B cell (primary cell): ENCODE measurements around the gene VAV2. TPM values are rescaled to one million over a fixed set of nuclear protein-coding genes. Genes with fewer than 3 reads are reported as not detected.

Experiments
- ATAC-seq: fragments of 200-7000 bp; cut with Tn5 transposase; one replicate; pipeline ENCODE4 v1.10.0; 2021; ENCODE audit warnings: low read depth, mild to moderate bottlenecking, moderate number of reproducible peaks, moderate library complexity
- CTCF ChIA-PET: fragments of 350-600 bp; sonication (Branson Sonifier 250); formaldehyde crosslinking; loops from one replicate; lab custom pipeline; 2021; ENCODE audit warnings: antibody characterized with exemption, inconsistent platforms; lab: Charles Lee
- POLR2A ChIA-PET: fragments of 350-600 bp; sonication (Branson Sonifier 250); formaldehyde crosslinking; loops from one replicate; lab custom pipeline; 2021; ENCODE audit warnings: antibody characterized with exemption; lab: Charles Lee
- DNase-seq: peaks from one replicate; pipeline ENCODE4 v3.0.0; 2013
- H2AFZ ChIP-seq: 2 replicates; pipeline ENCODE4 v1.6.1; 2012; ENCODE audit warnings: mild to moderate bottlenecking, low read depth, low read length; ENCODE audit not compliant: insufficient read depth, poor library complexity, severe bottlenecking
- H3K27ac ChIP-seq, 2 donors: 1 replicate in 1 of 2; 2 replicates in 1 of 2; pipeline ENCODE4 v1.5.1; 2012 to 2013; ENCODE audit warnings: low read length in 2 of 2, mild to moderate bottlenecking in 2 of 2, moderate library complexity in 1 of 2
- H3K27me3 ChIP-seq, 4 experiments: fragments of 200-600 bp in 1 of 4; sonication (generic) in 1 of 4; replicated peaks in 1 of 4; 1 replicate in 2 of 4; 2 replicates in 2 of 4; pipeline versions ENCODE4 v1.6.1 to v1.7.0; 2013 to 2016; ENCODE audit warnings: low read length in 3 of 4, mild to moderate bottlenecking in 2 of 4, mixed read lengths in 1 of 4, moderate library complexity in 1 of 4; ENCODE audit not compliant: insufficient read depth in 4 of 4, control insufficient read depth in 3 of 4; ENCODE audit errors: control extremely low read depth in 1 of 4
- H3K36me3 ChIP-seq, 2 experiments: replicated peaks in 1 of 2; 1 replicate in 1 of 2; 2 replicates in 1 of 2; pipeline versions ENCODE4 v1.6.1 to v1.7.1; 2013; ENCODE audit warnings: low read length in 1 of 2; ENCODE audit not compliant: insufficient read depth in 2 of 2, control insufficient read depth in 1 of 2; ENCODE audit errors: control extremely low read depth in 1 of 2, extremely low read depth in 1 of 2
- H3K4me1 ChIP-seq, 2 donors: fragments of 200-600 bp in 1 of 2; sonication (generic) in 1 of 2; 1 replicate in 1 of 2; 2 replicates in 1 of 2; pipeline versions ENCODE4 v1.5.1 to v1.6.1; 2013 to 2017; ENCODE audit warnings: low read length in 2 of 2; ENCODE audit not compliant: control insufficient read depth in 2 of 2, insufficient read depth in 2 of 2
- H3K4me2 ChIP-seq: replicated peaks from 2 replicates; pipeline ENCODE3; 2012; ENCODE audit warnings: mild to moderate bottlenecking, low read depth, low read length; ENCODE audit not compliant: poor library complexity, severe bottlenecking
- H3K4me3 ChIP-seq, 5 experiments: fragments of 200-600 bp in 1 of 5; sonication (generic) in 1 of 5; 1 replicate in 3 of 5; 2 replicates in 2 of 5; pipeline versions ENCODE4 v1.5.1 to v1.7.0; 2011 to 2016; ENCODE audit warnings: low read length in 4 of 5, mild to moderate bottlenecking in 4 of 5, low read depth in 2 of 5, control low read depth in 1 of 5, moderate library complexity in 1 of 5; ENCODE audit not compliant: insufficient read depth in 1 of 5; ENCODE audit errors: control extremely low read depth in 1 of 5, extremely low read depth in 1 of 5
- H3K79me2 ChIP-seq: fragments of 200-600 bp; sonication (generic); one replicate; pipeline ENCODE4 v1.6.0; 2016; ENCODE audit warnings: low read length; ENCODE audit not compliant: control insufficient read depth, insufficient read depth
- H3K9ac ChIP-seq: fragments of 200-600 bp; sonication (generic); 2 replicates; pipeline ENCODE4 v1.6.1; 2017; ENCODE audit warnings: mild to moderate bottlenecking, low read length, moderate library complexity
- H3K9me3 ChIP-seq, 3 donors: one replicate each; pipeline versions ENCODE4 v1.6.1 to v1.7.1; 2013; ENCODE audit warnings: low read length in 2 of 3; ENCODE audit not compliant: control insufficient read depth in 2 of 3, insufficient read depth in 1 of 3; ENCODE audit errors: control extremely low read depth in 1 of 3
- H4K20me1 ChIP-seq: 2 replicates; pipeline ENCODE4 v1.6.0; 2012; ENCODE audit warnings: mild to moderate bottlenecking, low read length; ENCODE audit not compliant: insufficient read depth, control insufficient read depth, poor library complexity, severe bottlenecking
- H3K27ac Mint-ChIP-seq: one replicate; pipeline ENCODE4 v1.8.0; 2021; ENCODE audit warnings: mixed read lengths
- H3K27me3 Mint-ChIP-seq: one replicate; pipeline ENCODE4 v1.8.0; 2021; ENCODE audit warnings: mixed read lengths
- H3K4me1 Mint-ChIP-seq: one replicate; pipeline ENCODE4 v1.8.0; 2021; ENCODE audit warnings: mixed read lengths
- H3K4me3 Mint-ChIP-seq: one replicate; pipeline ENCODE4 v1.8.0; 2021; ENCODE audit warnings: mixed read lengths
- H3K9me3 Mint-ChIP-seq: one replicate; pipeline ENCODE4 v1.8.0; 2022; ENCODE audit warnings: mixed read lengths; ENCODE audit not compliant: insufficient read depth
- EZH2 ChIP-seq: IDR thresholded peaks from 2 replicates; pipeline ENCODE4 v1.6.1; 2012; ENCODE audit warnings: borderline replicate concordance, low read depth, mild to moderate bottlenecking, moderate library complexity, low read length; ENCODE audit not compliant: insufficient read depth, poor library complexity, severe bottlenecking
- WGBS: methylation state at CpG from one replicate; pipeline ENCODE4 v1.1.5; 2013; ENCODE audit warnings: missing lambda C conversion rate; ENCODE audit not compliant: insufficient coverage; 5-methylcytosine and 5-hydroxymethylcytosine counted together
- intact Hi-C: fragments of 100-400 bp; cut with micrococcal nuclease; formaldehyde crosslinking; loops from one replicate; pipeline ENCODE4 v1.10.0; 2022
- polyA plus RNA-seq: library from polyadenylated mRNA; depleted of rRNA; stranded (reverse); fragments of >200 nt; gene quantifications from 2 replicates; pipeline ENCODE4 v1.2.3, GENCODE V29; 2012
- total RNA-seq, 2 donors: library from RNA; stranded (reverse); fragments of 120-200 nt in 1 of 2; gene quantifications; 1 replicate in 1 of 2; 2 replicates in 1 of 2; pipeline versions ENCODE4 v1.2.3 to v1.2.4, GENCODE V29; 2013 to 2022
- TF ChIP-seq, protein P1 (sequence below): fragments of 200-600 bp; IDR thresholded peaks from one replicate; pipeline ENCODE4 v1.8.0; 2022; ENCODE audit warnings: antibody characterized with exemption, mild to moderate bottlenecking

VAV2 gene
- total and polyA plus RNA-seq, 2 donors (not counting 1 experiment from before 2014, with no cell fraction given) = 34.4 to 128 TPM

DNA sequence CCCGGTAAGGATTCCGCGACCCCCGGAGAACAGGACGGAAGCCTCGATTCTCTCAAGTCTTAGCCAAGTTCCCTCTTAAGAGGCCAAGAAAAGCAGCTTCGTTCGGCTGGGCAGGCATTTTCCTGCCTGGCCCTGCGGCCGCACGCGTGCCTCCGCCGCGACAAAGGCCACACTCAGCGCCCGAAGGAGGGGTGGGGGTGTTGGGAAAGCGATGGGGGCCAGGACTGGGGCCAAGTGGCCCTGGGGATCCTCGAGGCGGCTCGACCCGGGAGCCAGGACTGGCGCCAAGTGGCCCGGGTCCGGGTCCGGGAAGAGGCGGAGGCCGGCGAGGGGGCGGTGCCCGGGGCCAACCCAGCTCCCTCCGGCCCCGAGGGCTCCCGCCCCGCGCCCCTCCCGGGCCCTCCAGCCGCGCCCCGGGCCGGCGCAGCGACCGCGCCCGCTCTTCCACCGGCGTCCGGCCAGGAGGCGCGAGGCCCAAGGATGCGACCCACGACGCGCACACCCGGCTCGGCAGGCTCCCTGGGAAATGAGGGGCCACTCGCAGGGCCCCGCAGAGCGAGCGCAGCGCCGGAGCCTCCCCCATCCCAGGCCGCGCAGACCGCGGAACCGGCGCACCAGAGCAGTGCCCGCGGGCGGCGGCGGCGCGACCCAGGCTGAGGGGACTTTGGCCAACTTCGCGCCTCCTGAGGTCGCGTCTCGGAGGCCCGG lies 756 bp downstream of the VAV2 start:
- H3K27me3 Mint-ChIP-seq = no peaks in the 10 kb centered on the region
- ATAC-seq (peak; percentile 1), DNase-seq (peak; percentile 36)
- no peaks in the 10 kb centered on the region for H3K27me3 ChIP-seq
- H3K9me3 ChIP-seq = no peaks in the 10 kb centered on the region
- ChIA-PET CTCF (interaction anchor here (0.6 to 5.8 kb wide), 5 partner anchors 36 to 209 kb away, joined by 3 to 43 read pairs (median 4); no protein-coding TSS in a partner anchor), POLR2A (interaction anchor here (0.8 to 3.4 kb wide), 2 partner anchors 32 to 35 kb away, joined by 3 to 19 read pairs; no protein-coding TSS in a partner anchor)
- H3K36me3 ChIP-seq = no peaks in the 10 kb centered on the region
- 1% methylated on average over 73 of the region's 82 CpGs for WGBS
- H3K4me2 ChIP-seq = peak overlapping the region; percentile 99
- H3K9ac ChIP-seq = peak overlapping the region; percentile 86
- no peak overlapping the region for H2AFZ ChIP-seq
- peak overlapping the region; percentile 94 for H3K4me3 Mint-ChIP-seq
- peak overlapping the region in 1 of 2 donors; percentile 17 for H3K27ac ChIP-seq
- no peak for TF ChIP-seq EZH2
- TF ChIP-seq, protein P1, sequence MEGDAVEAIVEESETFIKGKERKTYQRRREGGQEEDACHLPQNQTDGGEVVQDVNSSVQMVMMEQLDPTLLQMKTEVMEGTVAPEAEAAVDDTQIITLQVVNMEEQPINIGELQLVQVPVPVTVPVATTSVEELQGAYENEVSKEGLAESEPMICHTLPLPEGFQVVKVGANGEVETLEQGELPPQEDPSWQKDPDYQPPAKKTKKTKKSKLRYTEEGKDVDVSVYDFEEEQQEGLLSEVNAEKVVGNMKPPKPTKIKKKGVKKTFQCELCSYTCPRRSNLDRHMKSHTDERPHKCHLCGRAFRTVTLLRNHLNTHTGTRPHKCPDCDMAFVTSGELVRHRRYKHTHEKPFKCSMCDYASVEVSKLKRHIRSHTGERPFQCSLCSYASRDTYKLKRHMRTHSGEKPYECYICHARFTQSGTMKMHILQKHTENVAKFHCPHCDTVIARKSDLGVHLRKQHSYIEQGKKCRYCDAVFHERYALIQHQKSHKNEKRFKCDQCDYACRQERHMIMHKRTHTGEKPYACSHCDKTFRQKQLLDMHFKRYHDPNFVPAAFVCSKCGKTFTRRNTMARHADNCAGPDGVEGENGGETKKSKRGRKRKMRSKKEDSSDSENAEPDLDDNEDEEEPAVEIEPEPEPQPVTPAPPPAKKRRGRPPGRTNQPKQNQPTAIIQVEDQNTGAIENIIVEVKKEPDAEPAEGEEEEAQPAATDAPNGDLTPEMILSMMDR = no peak
- intact Hi-C loops = loop anchor here (5.0 kb wide), 1 partner anchor 459 kb away; the partner anchor contains the start of gene ADAMTSL2
- peak overlapping the region; percentile 78 for H3K27ac Mint-ChIP-seq
- peaks cover 65% of the 10 kb centered on the region for H3K79me2 ChIP-seq
- peaks cover 51% of the 10 kb centered on the region for H4K20me1 ChIP-seq
- peaks cover 43% of the 10 kb centered on the region for H3K4me1 Mint-ChIP-seq
- H3K4me3 ChIP-seq = peak overlapping the region in 4 of 5 experiments; percentile 51 to 86 (median 78)
- H3K9me3 Mint-ChIP-seq = no peaks in the 10 kb centered on the region
- H3K4me1 ChIP-seq = peaks cover 28 to 45% of the 10 kb centered on the region in 2 donors
